ENCODE data around the gene TCAP. TPM values are rescaled to one million over a fixed set of nuclear protein-coding genes. Genes with fewer than 3 reads are reported as not detected.

TCAP gene
- total RNA-seq, 2 experiments from 2014 or later, result 0.82 to 0.95 TPM

- Mint-ChIP-seq H3K9me3 (ENCODE audit: low read depth) (no peaks in the 10 kb centered on the region), H3K27ac (no peak overlapping the region), H3K4me3 (no peak overlapping the region), H3K4me1 (no peaks in the 10 kb centered on the region), H3K27me3 (no peaks in the 10 kb centered on the region), H3K36me3 (ENCODE audit: low read depth) (no peaks in the 10 kb centered on the region)
- DNase-seq (no peak), ATAC-seq (no peak)
- ChIA-PET CTCF (interaction anchor here (0.6 kb wide), 1 partner anchor 244 kb away, joined by 4 read pairs; no protein-coding TSS in a partner anchor), POLR2A (interaction anchor here (0.6 kb wide), 1 partner anchor 391 kb away, joined by 3 read pairs; no protein-coding TSS in a partner anchor)
- intact Hi-C loops (cut with DNase I, micrococcal nuclease), result no loop called here
These were observed 49.1 kb downstream of the TCAP start for GRCh38 chr17:39714234-39714633.

GRCh38 chr17:39715375-39716072 is 50.4 kb downstream of the TCAP start:
- ATAC-seq (no peak), DNase-seq (no peak)
- Mint-ChIP-seq H3K27me3 (no peaks in the 10 kb centered on the region), H3K4me3 (no peak overlapping the region), H3K36me3 (ENCODE audit: low read depth) (no peaks in the 10 kb centered on the region), H3K27ac (no peak overlapping the region), H3K4me1 (no peaks in the 10 kb centered on the region), H3K9me3 (ENCODE audit: low read depth) (no peaks in the 10 kb centered on the region)
- intact Hi-C loops (cut with DNase I, micrococcal nuclease), result no loop called here
- POLR2A ChIA-PET, result no interaction called here
- CTCF ChIA-PET, result interaction anchor here (0.6 to 0.8 kb wide), 2 partner anchors 150 to 230 kb away, joined by 3 read pairs; no protein-coding TSS in a partner anchor

Other genes with a start within 250 kb of the TCAP start
- 10 to 100 TPM; 66.1 to 76.1 TPM for gene MED1, start 214.1 kb upstream of the TCAP start, total RNA-seq
- 10 to 100 TPM; 65.9 to 83.3 TPM for gene CDK12, start 203.9 kb upstream of the TCAP start, total RNA-seq
- not detected for gene NEUROD2, start 57.4 kb upstream of the TCAP start, total RNA-seq
- under 1 TPM in 1 of 2 experiments, not detected in 1; 0.18 TPM for gene PPP1R1B, start 38.4 kb upstream of the TCAP start, total RNA-seq
- 10 to 100 TPM; 46.8 to 77.9 TPM for gene STARD3, start 28.2 kb upstream of the TCAP start, total RNA-seq
- gene PNMT, start 3.1 kb downstream of the TCAP start, total RNA-seq, result not detected
- gene PGAP3, start 22.7 kb downstream of the TCAP start, total RNA-seq, result 10 to 100 TPM in 1 of 2 experiments, 1 to 10 TPM in 1; 8.6 to 11.9 TPM
- gene ERBB2, start 34.7 kb downstream of the TCAP start, total RNA-seq, result 1 to 10 TPM; 5.8 to 6.0 TPM
- gene MIEN1, start 65.2 kb downstream of the TCAP start, total RNA-seq, result 10 to 100 TPM; 32.5 to 39.4 TPM
- 1 to 10 TPM; 2.0 to 3.3 TPM for gene GRB7, start 72.6 kb downstream of the TCAP start, total RNA-seq
- gene IKZF3, start 199.0 kb downstream of the TCAP start, total RNA-seq, result 10 to 100 TPM; 37.6 to 50.4 TPM
- under 1 TPM; 0.19 to 0.34 TPM for gene ZPBP2, start 202.9 kb downstream of the TCAP start, total RNA-seq

Data from activated CD4-positive, alpha-beta T cell treated with anti-CD3 and anti-CD28 coated beads for 36 hours (primary cell).